ENCODE data around the gene COMTD1.

COMTD1 gene

GRCh38 chr10:75229971-75230370, 5.8 kb downstream of the COMTD1 start:
- no peak for TF ChIP-seq CTCF (IDR thresholded peaks at IDR 0.05)
- no peaks in the 10 kb centered on the region for H3K27me3 ChIP-seq (ENCODE audit: control insufficient read depth, insufficient read depth, low read length)
- H3K27ac ChIP-seq, result no peak overlapping the region
- no peak overlapping the region for H3K9ac ChIP-seq
- no peak overlapping the region for H3K4me2 ChIP-seq (ENCODE audit: low read length)
- H3K4me1 ChIP-seq, result peaks cover 39% of the 10 kb centered on the region
- H3K4me3 ChIP-seq (ENCODE audit: low read depth, low read length), result no peak overlapping the region
- peaks cover 24% of the 10 kb centered on the region for H3K79me2 ChIP-seq
- H2AFZ ChIP-seq, result no peak overlapping the region
- H3K9me3 ChIP-seq (ENCODE audit: control insufficient read depth, low read length), result no peaks in the 10 kb centered on the region
- H3K36me3 ChIP-seq (ENCODE audit: control insufficient read depth, insufficient read depth, low read length), result no peaks in the 10 kb centered on the region

GRCh38 chr10:75228834-75229233, 6.9 kb downstream of the COMTD1 start:
- Histone ChIP-seq H3K36me3 (ENCODE audit: control insufficient read depth, insufficient read depth, low read length) (no peaks in the 10 kb centered on the region), H3K4me3 (ENCODE audit: low read depth, low read length) (no peak overlapping the region), H3K79me2 (peaks cover 24% of the 10 kb centered on the region), H3K9me3 (ENCODE audit: control insufficient read depth, low read length) (no peaks in the 10 kb centered on the region), H3K9ac (no peak overlapping the region), H3K27me3 (ENCODE audit: control insufficient read depth, insufficient read depth, low read length) (no peaks in the 10 kb centered on the region), H3K4me2 (ENCODE audit: low read length) (no peak overlapping the region), H2AFZ (no peak overlapping the region), H3K27ac (no peak overlapping the region), H3K4me1 (peaks cover 47% of the 10 kb centered on the region)
- TF ChIP-seq CTCF (IDR thresholded peaks at IDR 0.05), result no peak

- Histone ChIP-seq H3K79me2 (peaks cover 24% of the 10 kb centered on the region), H3K27ac (no peak overlapping the region), H3K4me3 (ENCODE audit: low read depth, low read length) (no peak overlapping the region), H2AFZ (no peak overlapping the region), H3K9ac (no peak overlapping the region), H3K27me3 (ENCODE audit: control insufficient read depth, insufficient read depth, low read length) (no peaks in the 10 kb centered on the region), H3K4me2 (ENCODE audit: low read length) (no peak overlapping the region), H3K4me1 (peaks cover 42% of the 10 kb centered on the region), H3K9me3 (ENCODE audit: control insufficient read depth, low read length) (no peaks in the 10 kb centered on the region), H3K36me3 (ENCODE audit: control insufficient read depth, insufficient read depth, low read length) (no peaks in the 10 kb centered on the region)
- TF ChIP-seq CTCF (IDR thresholded peaks at IDR 0.05), result no peak
Measured at GRCh38 chr10:75228278-75228677, 7.5 kb downstream of the COMTD1 start.

GRCh38 chr10:75226656-75227055, 9.1 kb downstream of the COMTD1 start:
- no peak overlapping the region for H3K27ac ChIP-seq

More at GRCh38 chr10:75226656-75227055, 9.1 kb downstream of the COMTD1 start:
- H3K27me3 ChIP-seq (ENCODE audit: control insufficient read depth, insufficient read depth, low read length), result no peaks in the 10 kb centered on the region
- no peaks in the 10 kb centered on the region for H3K9me3 ChIP-seq (ENCODE audit: control insufficient read depth, low read length)
- no peak overlapping the region for H3K4me3 ChIP-seq (ENCODE audit: low read depth, low read length)
- H3K9ac ChIP-seq, result no peak overlapping the region
- H3K4me1 ChIP-seq, result peaks cover 35% of the 10 kb centered on the region
- no peak overlapping the region for H2AFZ ChIP-seq
- no peaks in the 10 kb centered on the region for H3K36me3 ChIP-seq (ENCODE audit: control insufficient read depth, insufficient read depth, low read length)
- no peak for TF ChIP-seq CTCF (IDR thresholded peaks at IDR 0.05)
- peak overlapping the region; percentile 51 for H3K4me2 ChIP-seq (ENCODE audit: low read length)
- H3K79me2 ChIP-seq, result peaks cover 24% of the 10 kb centered on the region

Measured in parathyroid adenoma (tissue), 2 donors.